Measurements from ENCODE around the gene ERBB2. TPM values are rescaled to one million over a fixed set of nuclear protein-coding genes. Genes with fewer than 3 reads are reported as not detected.
"Not testable (repeated sequence)": the region's sequence is repeated elsewhere in the genome, so short reads cannot be mapped to it uniquely, and the experiment has no call there.

ERBB2 gene
- total RNA-seq, 2 experiments from 2014 or later: 5.9 to 6.3 TPM

DNA sequence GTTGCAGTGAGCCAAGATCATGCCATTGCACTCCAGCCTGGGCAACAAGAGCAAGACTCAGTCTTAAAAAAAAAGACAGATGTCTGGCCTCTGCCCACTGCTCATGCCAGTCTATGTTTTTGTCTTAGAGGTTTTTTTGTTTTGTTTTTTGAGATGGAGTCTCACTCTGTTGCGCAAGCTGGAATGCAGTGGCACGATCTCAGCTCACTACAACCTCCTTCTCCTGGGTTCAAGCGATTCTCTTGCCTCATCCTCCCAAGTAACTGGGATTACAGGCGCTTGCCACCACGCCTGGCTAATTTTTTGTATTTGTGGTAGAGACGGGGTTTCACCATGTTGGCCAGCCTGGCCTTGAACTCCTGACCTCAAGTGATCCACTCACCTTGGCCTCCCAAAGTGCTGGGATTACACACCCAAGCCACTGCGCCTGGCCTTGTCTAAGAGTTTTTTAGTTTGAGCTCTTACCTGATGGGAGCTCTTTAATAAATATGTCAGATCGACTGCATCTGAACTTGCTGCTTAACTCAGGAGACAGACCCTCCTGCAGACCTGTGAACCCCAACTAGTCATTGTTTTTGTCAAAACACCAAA lies 48.7 kb downstream of the ERBB2 start:
- H3K36me3 Mint-ChIP-seq; H3K4me3 Mint-ChIP-seq; intact Hi-C loops (cut with micrococcal nuclease); H3K27me3 Mint-ChIP-seq; POLR2A ChIA-PET; H3K9me3 Mint-ChIP-seq; DNase-seq: not testable (repeated sequence)
- CTCF ChIA-PET: interaction anchor here (1.1 kb wide), 1 partner anchor 114 kb away, joined by 3 read pairs; no protein-coding TSS in a partner anchor
- Mint-ChIP-seq H3K27ac (peak overlapping the region; percentile 8), H3K4me1 (ENCODE audit: low read depth) (peaks cover 21% of the 10 kb centered on the region)

DNA sequence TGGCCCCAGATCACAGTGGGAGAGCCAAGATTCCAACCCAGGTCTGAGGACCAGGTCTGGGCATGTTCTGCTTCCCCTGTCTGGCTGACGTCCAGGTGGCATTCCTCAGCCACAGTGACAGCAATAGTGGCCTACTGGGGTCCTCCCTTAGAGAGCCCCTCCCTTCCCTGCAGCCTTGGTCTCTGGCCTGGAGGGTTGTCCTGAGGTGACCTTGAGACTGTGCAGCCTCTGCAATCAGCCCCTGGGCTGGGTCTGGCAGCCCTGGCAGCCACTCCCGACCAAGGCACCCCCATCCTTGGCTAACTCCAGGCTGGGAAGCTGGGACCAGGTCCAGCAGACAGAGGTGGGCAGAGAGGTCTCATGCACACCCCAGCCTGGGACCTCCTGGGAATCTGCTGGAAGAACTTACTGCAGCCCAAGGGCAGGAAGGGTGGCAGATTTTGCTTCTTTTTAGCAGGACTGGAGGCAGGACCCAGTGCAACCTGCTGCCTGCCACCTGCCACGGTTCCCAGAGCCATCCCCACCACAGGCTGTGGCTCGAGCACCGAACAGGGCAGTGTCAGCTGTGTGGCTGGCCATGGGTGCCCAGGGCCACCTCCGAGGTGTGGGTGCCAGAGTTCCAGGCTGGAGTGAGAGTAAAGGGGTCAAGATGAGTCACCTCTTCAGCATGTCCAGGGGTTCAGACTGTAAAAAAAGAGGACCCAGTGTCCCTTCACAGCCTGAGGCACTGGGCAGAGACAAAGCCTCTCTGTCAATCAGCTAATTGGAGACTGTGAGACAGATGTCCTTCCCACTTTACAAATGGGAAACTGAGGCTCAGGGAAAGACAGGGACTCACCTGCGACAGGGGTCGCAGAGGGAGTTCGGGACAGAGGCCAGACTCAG lies 50.5 kb downstream of the ERBB2 start:
- ChIA-PET POLR2A (no interaction called here), CTCF (no interaction called here)
- Mint-ChIP-seq H3K27ac (no peak overlapping the region), H3K4me3 (no peak overlapping the region), H3K4me1 (ENCODE audit: low read depth) (peaks cover 27% of the 10 kb centered on the region), H3K27me3 (no peaks in the 10 kb centered on the region), H3K36me3 (no peaks in the 10 kb centered on the region), H3K9me3 (no peaks in the 10 kb centered on the region)
- no peak for DNase-seq
- intact Hi-C loops (cut with micrococcal nuclease): loop anchor here (5.0 kb wide), 2 partner anchors 63 to 113 kb away; partner anchors contain the start of genes PGAP3 and STARD3

DNA sequence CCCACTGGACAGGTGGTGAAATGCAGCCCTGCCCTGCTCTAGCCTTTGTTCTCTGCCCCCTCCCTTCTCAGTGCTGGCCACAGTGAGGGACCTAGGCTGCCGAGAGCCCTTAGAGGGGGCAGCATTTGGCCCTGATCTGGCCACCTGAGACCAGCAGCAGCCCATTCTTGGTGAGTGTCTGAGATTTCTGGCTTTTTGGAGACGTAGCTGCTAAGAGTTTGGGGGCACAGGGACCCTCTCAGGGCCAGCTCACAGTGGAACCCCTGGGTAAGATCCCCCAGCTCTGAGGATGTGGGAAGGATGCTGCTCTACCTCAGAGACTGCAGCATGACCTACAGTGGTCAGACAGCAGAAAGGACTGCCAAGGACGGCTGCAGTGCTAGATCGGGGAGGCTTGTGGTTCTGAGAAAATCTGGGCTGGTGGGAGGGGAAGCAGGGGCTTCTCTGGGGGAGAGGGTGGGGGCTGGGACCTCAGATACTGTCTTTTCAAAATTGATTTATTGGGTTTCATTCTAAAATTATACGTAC lies 51.2 kb downstream of the ERBB2 start:
- Mint-ChIP-seq H3K27ac (no peak overlapping the region), H3K4me1 (ENCODE audit: low read depth) (peaks cover 34% of the 10 kb centered on the region), H3K27me3 (no peaks in the 10 kb centered on the region), H3K36me3 (no peaks in the 10 kb centered on the region), H3K9me3 (no peaks in the 10 kb centered on the region), H3K4me3 (no peak overlapping the region)
- CTCF ChIA-PET: interaction anchor here (2.9 kb wide), 1 partner anchor 129 kb away, joined by 32 read pairs; no protein-coding TSS in a partner anchor
- POLR2A ChIA-PET: no interaction called here
- intact Hi-C loops (cut with micrococcal nuclease): loop anchor here (5.0 kb wide), 2 partner anchors 64 to 114 kb away; partner anchors contain the start of genes PGAP3 and STARD3
- no peak for DNase-seq

DNA sequence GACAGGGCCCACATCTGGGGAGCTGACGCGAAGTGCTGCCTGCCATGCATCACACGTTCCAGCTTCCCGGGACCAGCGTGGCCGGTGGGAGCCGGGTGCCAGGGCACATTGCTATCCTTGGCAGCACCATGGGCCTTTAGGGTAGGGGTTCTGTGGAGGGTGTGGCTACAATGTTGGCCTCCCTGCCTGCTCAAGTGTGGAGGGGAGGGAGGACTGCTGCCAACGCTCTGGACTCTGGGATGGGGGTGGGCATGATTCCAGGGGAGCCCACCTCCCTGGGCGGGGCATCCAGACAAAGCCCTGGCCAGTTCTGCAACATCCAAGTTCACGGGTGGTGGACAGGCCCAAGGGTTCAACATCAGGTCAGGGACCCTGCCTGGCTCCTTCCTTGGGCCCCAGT lies 51.8 kb downstream of the ERBB2 start:
- peak; percentile 28 for DNase-seq
- Mint-ChIP-seq H3K27ac (no peak overlapping the region), H3K27me3 (no peaks in the 10 kb centered on the region), H3K36me3 (no peaks in the 10 kb centered on the region), H3K9me3 (no peaks in the 10 kb centered on the region), H3K4me1 (ENCODE audit: low read depth) (peaks cover 40% of the 10 kb centered on the region), H3K4me3 (no peak overlapping the region)
- ChIA-PET CTCF (interaction anchor here (2.9 kb wide), 1 partner anchor 129 kb away, joined by 32 read pairs; no protein-coding TSS in a partner anchor), POLR2A (no interaction called here)
- intact Hi-C loops (cut with micrococcal nuclease): loop anchor here (5.0 kb wide), 2 partner anchors 64 to 114 kb away; partner anchors contain the start of genes PGAP3 and STARD3

DNA sequence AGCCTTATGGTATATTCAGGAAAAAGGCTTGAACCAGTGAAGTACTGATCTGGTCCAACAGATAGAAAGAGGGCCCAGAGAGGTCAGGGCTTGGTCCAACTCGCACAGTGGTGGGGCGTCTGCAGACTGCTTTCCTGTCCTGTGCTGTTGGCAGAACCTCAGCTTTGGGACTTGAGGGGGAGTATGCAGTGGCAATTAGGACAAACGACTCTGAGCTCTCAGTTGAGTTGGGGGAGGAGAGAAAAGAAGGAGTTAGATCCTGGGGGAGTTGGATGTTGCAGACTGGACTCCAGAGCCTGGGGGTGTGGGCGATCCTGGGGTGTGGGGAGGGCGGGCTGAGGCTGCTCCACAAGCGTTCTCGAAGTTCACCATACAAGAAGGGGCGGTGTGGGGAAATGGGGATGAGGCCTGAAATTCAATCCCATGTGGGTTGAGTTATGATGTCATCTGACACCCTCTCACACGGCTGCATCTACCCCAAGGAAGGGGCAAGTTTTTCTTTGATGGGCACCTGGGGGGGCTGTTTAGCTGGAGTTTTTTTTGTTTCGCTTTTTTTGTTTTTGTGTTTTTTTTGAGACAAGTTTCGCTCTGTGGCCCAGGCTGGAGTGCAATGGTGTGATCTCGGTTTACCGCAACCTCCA lies 52.5 kb downstream of the ERBB2 start:
- H3K27me3 Mint-ChIP-seq: no peaks in the 10 kb centered on the region
- no peak overlapping the region for H3K27ac Mint-ChIP-seq
- ChIA-PET CTCF (interaction anchor here (1.2 to 2.9 kb wide), 5 partner anchors 9 to 130 kb away, joined by 5 to 32 read pairs (median 6); partner anchors contain the start of genes IKZF3 and MIEN1), POLR2A (interaction anchor here (1.4 to 4.5 kb wide), 2 partner anchors 17 to 23 kb away, joined by 3 to 42 read pairs; no protein-coding TSS in a partner anchor)
- peak overlapping the region; percentile 50 for H3K4me3 Mint-ChIP-seq
- no peaks in the 10 kb centered on the region for H3K36me3 Mint-ChIP-seq
- DNase-seq: no peak
- H3K4me1 Mint-ChIP-seq (ENCODE audit: low read depth): peaks cover 47% of the 10 kb centered on the region
- intact Hi-C loops (cut with micrococcal nuclease): loop anchor here (5.0 kb wide), 2 partner anchors 65 to 115 kb away; partner anchors contain the start of genes PGAP3 and STARD3
- no peaks in the 10 kb centered on the region for H3K9me3 Mint-ChIP-seq

DNA sequence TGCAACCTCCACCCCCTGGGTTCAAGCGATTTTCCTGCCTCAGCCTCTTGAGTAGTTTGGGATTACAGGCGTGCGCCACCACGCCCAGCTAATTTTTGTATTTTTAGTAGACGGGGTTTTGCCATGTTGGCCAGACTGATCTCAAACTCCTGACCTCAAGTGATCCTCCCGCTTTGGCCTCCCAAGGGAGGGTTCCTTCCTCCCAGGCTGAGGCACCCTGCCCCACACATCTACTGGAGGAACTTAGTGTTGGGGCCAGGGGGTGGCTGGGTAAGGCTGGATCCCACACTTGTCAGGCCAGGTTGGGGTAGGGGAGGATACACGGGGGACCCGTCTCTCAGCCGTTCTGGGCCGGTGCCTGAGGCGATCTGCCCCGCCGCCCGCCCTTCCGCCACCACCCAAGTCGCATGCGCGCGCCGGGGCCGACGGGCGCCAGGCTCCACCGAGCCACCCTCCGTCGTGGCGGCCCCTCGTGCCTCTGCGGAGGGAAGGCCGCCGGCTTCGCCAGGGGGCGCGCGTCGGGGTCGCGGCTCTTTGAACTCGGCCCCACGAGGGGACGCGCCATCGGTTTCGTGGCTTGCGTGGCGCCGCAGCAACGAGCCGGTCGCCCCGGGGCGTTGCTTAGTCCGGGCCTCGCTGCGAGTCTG lies 53.8 kb downstream of the ERBB2 start:
- Mint-ChIP-seq H3K36me3 (peaks cover 2% of the 10 kb centered on the region), H3K4me1 (ENCODE audit: low read depth) (peaks cover 60% of the 10 kb centered on the region), H3K27ac (peak overlapping the region; percentile 93), H3K4me3 (peak overlapping the region; percentile 78), H3K9me3 (no peaks in the 10 kb centered on the region), H3K27me3 (no peaks in the 10 kb centered on the region)
- ChIA-PET CTCF (interaction anchor here (0.6 to 2.9 kb wide), 7 partner anchors 10 to 211 kb away, joined by 3 to 32 read pairs (median 5); partner anchors contain the start of genes IKZF3 and MIEN1), POLR2A (interaction anchor here (0.9 to 4.5 kb wide), 4 partner anchors 16 to 108 kb away, joined by 3 to 42 read pairs (median 10); no protein-coding TSS in a partner anchor)
- intact Hi-C loops (cut with micrococcal nuclease): loop anchor here (1.0 to 5.0 kb wide), 7 partner anchors 39 to 227 kb away; partner anchors contain the start of genes PGAP3, PSMD3 and STARD3
- no peak for DNase-seq

DNA sequence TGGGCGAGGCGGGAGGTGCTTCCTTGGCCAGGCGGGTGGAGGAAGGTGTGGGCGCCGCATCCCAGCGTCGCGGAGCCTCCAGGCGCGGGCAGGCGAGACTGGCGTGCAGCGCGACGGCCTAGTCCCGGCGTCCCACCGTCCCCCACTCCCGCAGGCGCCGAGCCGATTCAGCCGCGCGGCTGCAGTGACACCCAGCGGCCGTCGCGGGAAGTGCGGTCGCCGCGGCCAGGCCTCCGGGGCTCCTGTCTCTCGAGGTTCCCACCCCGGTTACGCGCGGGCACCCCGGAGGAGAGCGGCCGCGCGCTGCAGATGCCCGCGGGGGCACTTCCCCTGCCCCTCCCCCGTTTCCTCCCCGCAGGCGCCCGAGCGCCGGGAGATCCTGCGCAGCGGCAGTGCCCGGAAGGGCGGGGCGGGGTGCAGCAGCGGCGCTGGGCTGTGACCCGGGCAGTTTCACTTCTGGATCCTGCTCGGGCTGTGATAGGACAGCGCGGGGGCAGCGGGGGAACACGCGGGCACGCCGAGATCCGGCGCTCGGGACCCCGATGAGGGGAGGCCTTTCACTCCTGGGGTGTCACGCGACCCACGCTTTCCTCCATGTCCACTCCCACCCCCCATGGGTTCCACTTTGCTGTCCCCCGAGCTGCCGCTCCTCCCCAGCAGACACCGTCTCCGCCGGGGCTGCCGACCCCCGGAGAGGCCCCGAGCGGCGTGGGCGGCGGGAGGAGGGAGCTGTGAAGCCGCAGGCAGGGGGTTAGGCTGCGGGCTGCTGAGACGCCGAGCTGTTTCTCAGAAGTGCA lies 54.5 kb downstream of the ERBB2 start:
- POLR2A ChIA-PET: interaction anchor here (0.5 to 4.5 kb wide), 12 partner anchors 10 to 809 kb away, joined by 3 to 42 read pairs (median 5); partner anchors contain the start of genes IKZF3 and PSMD3
- Mint-ChIP-seq H3K4me3 (peak overlapping the region; percentile 78), H3K27me3 (no peaks in the 10 kb centered on the region), H3K4me1 (ENCODE audit: low read depth) (peaks cover 67% of the 10 kb centered on the region), H3K27ac (peak overlapping the region; percentile 91), H3K36me3 (peaks cover 3% of the 10 kb centered on the region), H3K9me3 (no peaks in the 10 kb centered on the region)
- CTCF ChIA-PET: interaction anchor here (0.7 to 2.8 kb wide), 14 partner anchors 15 to 226 kb away, joined by 3 to 20 read pairs (median 6); partner anchors contain the start of genes IKZF3, MIEN1 and PSMD3
- intact Hi-C loops (cut with micrococcal nuclease): loop anchor here (1.0 to 5.0 kb wide), 7 partner anchors 38 to 226 kb away; partner anchors contain the start of genes PGAP3, PSMD3 and STARD3
- peak; percentile 98 for DNase-seq

DNA sequence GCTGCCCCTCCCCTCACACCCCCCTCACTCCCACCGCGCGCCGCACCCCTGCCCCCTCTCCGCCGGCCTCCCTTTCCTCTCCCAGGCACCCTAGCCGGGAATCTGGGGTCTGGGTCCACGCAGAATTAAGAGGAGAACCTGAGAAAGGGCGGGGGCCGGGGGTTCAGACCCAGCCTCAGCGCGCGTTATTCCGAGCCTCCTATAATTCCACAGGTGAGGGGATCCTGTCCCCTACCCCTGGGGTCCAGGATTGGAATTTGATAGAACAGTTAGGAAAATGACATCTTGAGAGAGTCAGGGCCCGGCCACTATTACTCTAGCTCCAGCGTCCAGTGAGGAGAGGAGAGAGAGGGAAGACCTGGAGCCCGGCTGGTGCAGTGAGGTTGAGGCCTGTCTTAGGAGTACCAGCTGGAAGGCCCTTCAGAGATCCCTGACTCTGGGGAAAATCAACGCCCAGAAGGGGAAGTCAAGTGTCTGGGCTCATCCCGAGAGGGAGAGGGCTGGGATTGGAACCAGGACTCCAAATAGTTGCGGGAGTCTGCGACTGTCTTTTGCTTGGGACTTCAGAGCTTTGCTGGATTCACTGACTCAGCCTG lies 55.2 kb downstream of the ERBB2 start:
- H3K4me3 Mint-ChIP-seq: peak overlapping the region; percentile 43
- peaks cover 9% of the 10 kb centered on the region for H3K36me3 Mint-ChIP-seq
- CTCF ChIA-PET: interaction anchor here (0.7 to 2.8 kb wide), 16 partner anchors 15 to 226 kb away, joined by 3 to 20 read pairs (median 5); partner anchors contain the start of genes IKZF3, MIEN1 and PSMD3
- no peaks in the 10 kb centered on the region for H3K9me3 Mint-ChIP-seq
- POLR2A ChIA-PET: interaction anchor here (0.7 to 4.5 kb wide), 15 partner anchors 9 to 225 kb away, joined by 3 to 42 read pairs (median 4); partner anchors contain the start of genes IKZF3 and PSMD3
- peaks cover 72% of the 10 kb centered on the region for H3K4me1 Mint-ChIP-seq (ENCODE audit: low read depth)
- H3K27me3 Mint-ChIP-seq: no peaks in the 10 kb centered on the region
- peak overlapping the region; percentile 91 for H3K27ac Mint-ChIP-seq
- intact Hi-C loops (cut with micrococcal nuclease): loop anchor here (1.0 to 5.0 kb wide), 7 partner anchors 38 to 225 kb away; partner anchors contain the start of genes PGAP3, PSMD3 and STARD3
- DNase-seq: no peak

DNA sequence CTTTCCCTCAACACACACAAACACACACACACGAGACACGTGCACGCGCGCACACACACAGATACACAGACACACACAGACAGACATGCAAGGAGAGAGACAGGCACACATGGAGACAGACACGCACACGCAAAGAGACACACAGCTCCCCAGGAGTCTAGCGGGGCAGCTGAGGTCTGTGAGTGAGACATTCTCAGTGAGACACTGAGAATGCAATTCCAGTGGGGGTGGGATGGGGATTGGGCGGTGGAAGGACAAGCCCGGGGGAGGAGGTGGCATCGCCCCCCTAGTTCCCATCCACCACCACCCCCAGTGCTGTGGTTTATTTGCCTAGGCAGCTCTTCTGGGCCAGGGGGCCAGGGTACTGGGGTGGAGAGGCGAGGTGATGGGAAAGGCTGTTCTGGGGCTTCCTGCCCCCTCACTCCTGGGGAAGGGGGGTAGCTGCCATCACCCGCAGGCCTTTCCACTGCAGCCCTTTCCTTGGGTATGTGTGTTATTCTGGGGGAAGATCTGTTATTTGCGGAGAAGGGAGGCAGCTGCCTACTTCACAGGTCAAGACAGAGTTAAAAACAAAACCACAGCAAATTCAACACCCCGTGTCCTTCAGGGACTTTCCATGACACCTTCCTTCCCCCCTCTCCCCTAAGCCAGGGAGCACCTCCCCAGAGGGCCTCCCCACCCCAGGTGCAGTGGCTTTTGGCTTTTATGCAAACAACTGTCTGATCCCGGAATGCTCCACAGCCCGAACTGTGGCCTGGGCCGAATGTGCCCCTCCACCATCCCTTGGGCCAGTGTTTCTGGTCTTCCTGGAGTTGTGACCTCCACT lies 55.9 kb downstream of the ERBB2 start:
- intact Hi-C loops (cut with micrococcal nuclease): loop anchor here (2.0 kb wide), 1 partner anchor 37 kb away; no protein-coding TSS in a partner anchor
- ChIA-PET POLR2A (interaction anchor here (0.7 to 4.5 kb wide), 16 partner anchors 8 to 224 kb away, joined by 3 to 42 read pairs (median 4); partner anchors contain the start of genes IKZF3 and PSMD3), CTCF (interaction anchor here (0.8 to 2.8 kb wide), 17 partner anchors 9 to 225 kb away, joined by 3 to 20 read pairs (median 4); partner anchors contain the start of genes IKZF3, MIEN1 and PSMD3)
- Mint-ChIP-seq H3K4me3 (peak overlapping the region; percentile 43), H3K27ac (peak overlapping the region; percentile 91), H3K27me3 (no peaks in the 10 kb centered on the region), H3K36me3 (peaks cover 9% of the 10 kb centered on the region), H3K9me3 (no peaks in the 10 kb centered on the region), H3K4me1 (ENCODE audit: low read depth) (peaks cover 75% of the 10 kb centered on the region)
- DNase-seq: peak; percentile 60

Measured in activated CD4-positive, alpha-beta memory T cell treated with anti-CD3 and anti-CD28 coated beads for 36 hours (primary cell).